Liver (tissue), 9 donors: ENCODE measurements around the gene MID1. TPM values are rescaled to one million over a fixed set of nuclear protein-coding genes. Genes with fewer than 3 reads are reported as not detected.

Experiments used
- DNase-seq: peaks from one replicate; pipeline ENCODE4 v3.0.0-alpha.2; 2017; ENCODE audit warnings: low spot score
- H3K27ac ChIP-seq, 2 donors: one replicate each; pipeline ENCODE4 v1.7.0; 2013; ENCODE audit warnings: inconsistent platforms in 2 of 2, low read length in 2 of 2, control low read depth in 1 of 2, low read depth in 1 of 2, mild to moderate bottlenecking in 1 of 2
- H3K27me3 ChIP-seq, 4 donors: one replicate each; pipeline versions ENCODE4 v1.6.1 to v1.7.0; 2013; ENCODE audit warnings: low read length in 3 of 4, inconsistent platforms in 1 of 4, mild to moderate bottlenecking in 1 of 4, moderate library complexity in 1 of 4; ENCODE audit not compliant: control insufficient read depth in 4 of 4, insufficient read depth in 4 of 4
- H3K36me3 ChIP-seq, 4 donors: one replicate each; pipeline versions ENCODE4 v1.6.1 to v1.7.0; 2013; ENCODE audit warnings: low read length in 3 of 4, mild to moderate bottlenecking in 3 of 4, low read depth in 1 of 4, moderate library complexity in 1 of 4; ENCODE audit not compliant: control insufficient read depth in 4 of 4, insufficient read depth in 3 of 4
- H3K4me1 ChIP-seq, 4 donors: one replicate each; pipeline versions ENCODE4 v1.6.1 to v1.7.0; 2013; ENCODE audit warnings: low read length in 3 of 4, mild to moderate bottlenecking in 3 of 4, moderate library complexity in 1 of 4; ENCODE audit not compliant: control insufficient read depth in 4 of 4, insufficient read depth in 4 of 4
- H3K4me3 ChIP-seq, 3 donors: one replicate each; pipeline versions ENCODE4 v1.6.1 to v1.7.0; 2013; ENCODE audit warnings: low read length in 3 of 3, control low read depth in 1 of 3, low read depth in 1 of 3, mild to moderate bottlenecking in 1 of 3
- H3K9ac ChIP-seq, 2 donors: one replicate each; pipeline ENCODE4 v1.7.0; 2013; ENCODE audit warnings: low read length in 2 of 2, mild to moderate bottlenecking in 2 of 2, moderate library complexity in 2 of 2, control low read depth in 1 of 2, low read depth in 1 of 2
- H3K9me3 ChIP-seq, 4 donors: one replicate each; pipeline versions ENCODE4 v1.6.1 to v1.7.0; 2013; ENCODE audit warnings: low read length in 3 of 4; ENCODE audit not compliant: control insufficient read depth in 4 of 4
- CTCF ChIP-seq: fragments of 150-350 bp; IDR thresholded peaks from 2 replicates; pipeline ENCODE4 v1.5.1; 2017; ENCODE audit warnings: improper control_type of control experiment, low read depth, low read length; ENCODE audit not compliant: missing input control
- FOXA1 ChIP-seq: IDR thresholded peaks from 2 replicates; pipeline ENCODE4 v1.6.1; 2016; ENCODE audit warnings: antibody characterized with exemption
- HNF4A ChIP-seq, 2 donors: conservative IDR thresholded peaks; 2 replicates each; pipeline ENCODE4 v1.6.1; 2016; ENCODE audit warnings: antibody characterized with exemption in 2 of 2, mild to moderate bottlenecking in 2 of 2
- JUND ChIP-seq, 2 donors: IDR thresholded peaks; 2 replicates each; pipeline ENCODE4 v1.6.1; 2016; ENCODE audit warnings: antibody characterized with exemption in 2 of 2
- MAX ChIP-seq: IDR thresholded peaks from 2 replicates; pipeline ENCODE4 v1.6.1; 2016; ENCODE audit warnings: antibody characterized with exemption
- NR2F2 ChIP-seq: IDR thresholded peaks from 2 replicates; pipeline ENCODE4 v1.6.1; 2016; ENCODE audit warnings: antibody characterized with exemption
- RXRA ChIP-seq, 2 donors: IDR thresholded peaks; 2 replicates each; pipeline ENCODE4 v1.6.1; 2017 to 2018; ENCODE audit warnings: antibody characterized with exemption in 2 of 2, mild to moderate bottlenecking in 1 of 2
- SP1 ChIP-seq: IDR thresholded peaks from 2 replicates; pipeline ENCODE4 v1.6.1; 2018; ENCODE audit warnings: antibody characterized with exemption, mild to moderate bottlenecking
- YY1 ChIP-seq: IDR thresholded peaks from 2 replicates; pipeline ENCODE4 v1.6.1; 2016; ENCODE audit warnings: antibody characterized with exemption, mild to moderate bottlenecking
- ZBTB33 ChIP-seq: IDR thresholded peaks from 2 replicates; pipeline ENCODE4 v1.6.1; 2016; ENCODE audit warnings: antibody characterized with exemption
- WGBS: extraction: QIAGEN DNeasy Blood & Tissue Kit; methylation state at CpG from one replicate; pipeline ENCODE4 v1.1.7; 2013; 5-methylcytosine and 5-hydroxymethylcytosine counted together
- polyA plus RNA-seq, 2 donors: library from polyadenylated mRNA; stranded (reverse) in 1 of 2; unstranded in 1 of 2; fragments of 200-250 nt in 1 of 2; fragments of >200 nt in 1 of 2; fragmentation: Nextera tagmentation in 1 of 2; extraction: Ambion mirVana in 1 of 2; gene quantifications; one replicate each; pipeline versions ENCODE4 v1.2.1 to v1.2.3, GENCODE V29; 2013 to 2015
- total RNA-seq, 2 donors: library from RNA; depleted of rRNA; stranded (reverse); fragments of >200 nt; gene quantifications; one replicate each; pipeline ENCODE4 v1.2.3, GENCODE V29; 2014
- donor health status: healthy.
- donor health status: healthy.
- donor health status: healthy.
- donor health status: healthy.
- donor health status: healthy.

MID1 gene
- total and polyA plus RNA-seq, 4 donors, result 1.8 to 7.9 (median 4.2) TPM

GRCh38 chrX:10482708-10483107 is 137.7 kb downstream of the MID1 start:
- Histone ChIP-seq H3K36me3 (no peaks in the 10 kb centered on the region), H3K27me3 (no peaks in the 10 kb centered on the region), H3K4me3 (no peak overlapping the region), H3K27ac (peak overlapping the region; percentile 31 to 37), H3K9ac (no peak overlapping the region), H3K9me3 (no peaks in the 10 kb centered on the region), H3K4me1 (no peaks in the 10 kb centered on the region)
- no peak for DNase-seq
- WGBS, result 74% methylated on average over 5 of the region's 5 CpGs
- no peak for TF ChIP-seq NR2F2
- no peak for TF ChIP-seq CTCF

- WGBS, result 95% methylated on average over 9 of the region's 9 CpGs
- Histone ChIP-seq H3K27me3 (no peaks in the 10 kb centered on the region), H3K9me3 (no peaks in the 10 kb centered on the region), H3K36me3 (no peaks in the 10 kb centered on the region), H3K9ac (no peak overlapping the region), H3K27ac (peak overlapping the region; percentile 31 to 37), H3K4me3 (no peak overlapping the region), H3K4me1 (no peaks in the 10 kb centered on the region)
- DNase-seq, result no peak
- no peak for TF ChIP-seq FOXA1
- no peak for TF ChIP-seq HNF4A (conservative IDR thresholded peaks at IDR 0.05)
- no peak for TF ChIP-seq CTCF
These were observed 138.1 kb downstream of the MID1 start for GRCh38 chrX:10482261-10482660.

GRCh38 chrX:10480861-10481260 is 139.5 kb downstream of the MID1 start:
- Histone ChIP-seq H3K9me3 (no peaks in the 10 kb centered on the region), H3K27ac (no peak overlapping the region), H3K4me3 (no peak overlapping the region), H3K4me1 (no peaks in the 10 kb centered on the region), H3K27me3 (no peaks in the 10 kb centered on the region), H3K36me3 (no peaks in the 10 kb centered on the region), H3K9ac (no peak overlapping the region)
- WGBS, result 95% methylated on average over 5 of the region's 5 CpGs
- TF ChIP-seq SP1, result no peak
- TF ChIP-seq NR2F2, result no peak
- no peak for TF ChIP-seq JUND (IDR thresholded peaks at IDR 0.05)
- no peak for TF ChIP-seq ZBTB33
- no peak for TF ChIP-seq RXRA (IDR thresholded peaks at IDR 0.05)
- no peak for TF ChIP-seq YY1
- no peak for TF ChIP-seq HNF4A (conservative IDR thresholded peaks at IDR 0.05)
- TF ChIP-seq MAX, result no peak
- no peak for DNase-seq
